GM23248 (cell line): ENCODE data around the gene BCO2. TPM values are rescaled to one million over a fixed set of nuclear protein-coding genes. Genes with fewer than 3 reads are reported as not detected.

Source experiments
- DNase-seq: peaks from one replicate; pipeline ENCODE4 v3.0.0-alpha.2; 2015
- H2AFZ ChIP-seq: fragments of 200-600 bp; sonication (generic); 2 replicates; pipeline ENCODE4 v1.6.1; 2016; ENCODE audit warnings: antibody characterized with exemption
- H3F3A ChIP-seq: fragments of 200-600 bp; sonication (generic); 2 replicates; pipeline ENCODE4 v1.6.1; 2016; ENCODE audit warnings: mild to moderate bottlenecking, antibody characterized with exemption, mixed run types; ENCODE audit not compliant: insufficient read depth
- H3K27ac ChIP-seq: fragments of 200-600 bp; sonication (generic); 2 replicates; pipeline ENCODE4 v1.5.1; 2016; ENCODE audit warnings: mild to moderate bottlenecking
- H3K27me3 ChIP-seq: fragments of 200-600 bp; sonication (generic); replicated peaks from 2 replicates; pipeline ENCODE4 v1.6.1; 2016; ENCODE audit warnings: mild to moderate bottlenecking; ENCODE audit not compliant: insufficient read depth
- H3K36me3 ChIP-seq: fragments of 200-600 bp; sonication (generic); 2 replicates; pipeline ENCODE4 v1.6.1; 2016; ENCODE audit warnings: low read depth, mild to moderate bottlenecking
- H3K4me1 ChIP-seq: fragments of 200-600 bp; sonication (generic); 2 replicates; pipeline ENCODE4 v1.6.1; 2016; ENCODE audit warnings: mild to moderate bottlenecking; ENCODE audit not compliant: insufficient read depth
- H3K4me2 ChIP-seq: fragments of 200-600 bp; sonication (generic); one replicate; pipeline ENCODE4 v1.6.1; 2016; ENCODE audit warnings: mild to moderate bottlenecking; ENCODE audit not compliant: unreplicated experiment
- H3K4me3 ChIP-seq: fragments of 200-600 bp; sonication (generic); 2 replicates; pipeline ENCODE4 v1.5.1; 2016; ENCODE audit warnings: mild to moderate bottlenecking
- H3K79me2 ChIP-seq: fragments of 200-600 bp; sonication (generic); 2 replicates; pipeline ENCODE4 v1.6.1; 2016; ENCODE audit warnings: mild to moderate bottlenecking; ENCODE audit not compliant: insufficient read depth
- H3K9ac ChIP-seq: fragments of 200-600 bp; sonication (generic); 2 replicates; pipeline ENCODE4 v1.6.1; 2016; ENCODE audit warnings: mild to moderate bottlenecking
- H3K9me2 ChIP-seq: fragments of 200-600 bp; sonication (generic); 2 replicates; pipeline ENCODE4 v1.6.1; 2016; ENCODE audit warnings: mixed run types, mild to moderate bottlenecking, moderate library complexity; ENCODE audit not compliant: insufficient read depth
- H3K9me3 ChIP-seq: fragments of 200-600 bp; sonication (generic); one replicate; pipeline ENCODE4 v1.6.1; 2017; ENCODE audit warnings: low read depth
- H4K20me1 ChIP-seq: fragments of 200-600 bp; sonication (generic); 2 replicates; pipeline ENCODE4 v1.6.0; 2016; ENCODE audit not compliant: insufficient read depth
- EZH2 ChIP-seq: fragments of 200-600 bp; sonication (generic); IDR thresholded peaks from 2 replicates; pipeline ENCODE4 v1.6.1; 2018; ENCODE audit warnings: antibody characterized with exemption, mild to moderate bottlenecking; ENCODE audit not compliant: insufficient read depth, poor library complexity, severe bottlenecking
- EZH2phosphoT487 ChIP-seq: fragments of 200-600 bp; sonication (generic); IDR thresholded peaks from 2 replicates; pipeline ENCODE4 v1.6.1; 2018; ENCODE audit warnings: antibody characterized with exemption, moderate library complexity, mild to moderate bottlenecking, low read depth; ENCODE audit not compliant: insufficient read depth
- WGBS, 2 experiments: methylation state at CpG; one replicate each; pipeline ENCODE4 v1.1.6; 2015 to 2017; ENCODE audit warnings: low lambda C conversion rate in 2 of 2, low coverage in 1 of 2; ENCODE audit errors: missing lambda C conversion rate in 2 of 2; 5-methylcytosine and 5-hydroxymethylcytosine counted together
- in situ Hi-C: fragments of 300-500 bp; cut with MboI; formaldehyde crosslinking; loops from 2 replicates; pipeline ENCODE4 v1.15.0; 2020
- polyA plus RNA-seq: library from polyadenylated mRNA; unstranded; fragments of >200 nt; fragmentation: Nextera tagmentation; extraction: Ambion mirVana; gene quantifications from 2 replicates; pipeline ENCODE4 v1.2.1, GENCODE V29; 2016
- total RNA-seq: library from RNA; depleted of rRNA; stranded (reverse); fragments of >200 nt; shearing (Covaris generic); gene quantifications from 2 replicates; pipeline ENCODE4 v1.2.3, GENCODE V29; 2014

The BCO2 gene
- total and polyA plus RNA-seq, 2 experiments from 2014 or later: 0.83 TPM; not detected in 1

DNA sequence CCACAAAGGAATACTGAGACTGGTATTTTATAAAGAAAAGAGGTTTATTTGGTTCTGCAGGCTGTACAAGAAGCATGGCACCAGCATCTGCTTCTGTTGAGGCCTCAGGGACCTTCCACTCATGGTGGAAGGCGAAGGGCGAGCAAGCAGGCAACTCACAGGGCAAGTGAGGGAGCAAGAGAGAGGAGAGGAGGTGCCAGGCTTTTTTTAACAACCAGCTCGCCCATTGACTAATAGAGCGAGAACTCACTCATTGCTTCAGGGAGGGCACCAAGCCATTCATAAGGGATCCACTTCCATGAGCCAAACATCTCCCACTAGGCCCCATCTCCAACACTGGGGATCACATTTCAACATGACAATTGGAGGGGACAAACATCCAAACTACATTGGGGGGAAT is 52.2 kb downstream of the BCO2 start:
- no peak overlapping the region; the same call in 1 of the 2 replicates for H2AFZ ChIP-seq
- H3K9me2 ChIP-seq: no peaks in the 10 kb centered on the region
- no peaks in the 10 kb centered on the region for H4K20me1 ChIP-seq
- H3F3A ChIP-seq: peaks cover 24% of the 10 kb centered on the region
- peaks cover 51% of the 10 kb centered on the region for H3K79me2 ChIP-seq
- WGBS, 2 experiments: 51% methylated on average over 4 of the region's 4 CpGs
- peak overlapping the region; percentile 93 for H3K9ac ChIP-seq
- DNase-seq: peak; percentile 48
- peak overlapping the region; percentile 83 for H3K4me3 ChIP-seq
- H3K36me3 ChIP-seq: peaks cover 10% of the 10 kb centered on the region; the same call in 1 of the 2 replicates
- peak overlapping the region; percentile 88 for H3K4me2 ChIP-seq
- in situ Hi-C loops: no loop called here
- no peaks in the 10 kb centered on the region for H3K27me3 ChIP-seq
- peaks cover 32% of the 10 kb centered on the region for H3K4me1 ChIP-seq
- no peak for TF ChIP-seq EZH2
- TF ChIP-seq EZH2phosphoT487: no peak
- H3K27ac ChIP-seq: peak overlapping the region; percentile 98
- H3K9me3 ChIP-seq: no peaks in the 10 kb centered on the region

DNA sequence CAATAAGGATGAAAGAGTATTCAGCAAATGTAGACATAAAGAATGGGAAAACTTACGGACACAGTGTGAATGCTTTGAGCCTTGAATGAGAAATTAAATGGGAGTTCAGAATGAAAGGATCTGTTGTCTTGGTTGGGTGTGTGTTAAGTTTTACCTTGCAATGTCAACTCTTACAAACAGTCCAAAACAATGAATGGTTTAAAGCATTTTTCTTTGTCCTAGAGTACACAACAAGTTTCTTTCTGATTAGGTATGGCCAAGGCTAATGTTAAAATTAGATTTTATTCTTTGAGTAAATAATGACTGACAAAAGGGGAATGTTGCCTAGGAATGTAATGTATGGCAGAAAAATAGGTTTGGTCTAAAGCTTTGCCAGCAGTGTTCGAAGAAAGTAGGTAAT is 53.4 kb downstream of the BCO2 start:
- no peaks in the 10 kb centered on the region for H3K9me2 ChIP-seq
- H3K4me2 ChIP-seq: no peak overlapping the region

DNA sequence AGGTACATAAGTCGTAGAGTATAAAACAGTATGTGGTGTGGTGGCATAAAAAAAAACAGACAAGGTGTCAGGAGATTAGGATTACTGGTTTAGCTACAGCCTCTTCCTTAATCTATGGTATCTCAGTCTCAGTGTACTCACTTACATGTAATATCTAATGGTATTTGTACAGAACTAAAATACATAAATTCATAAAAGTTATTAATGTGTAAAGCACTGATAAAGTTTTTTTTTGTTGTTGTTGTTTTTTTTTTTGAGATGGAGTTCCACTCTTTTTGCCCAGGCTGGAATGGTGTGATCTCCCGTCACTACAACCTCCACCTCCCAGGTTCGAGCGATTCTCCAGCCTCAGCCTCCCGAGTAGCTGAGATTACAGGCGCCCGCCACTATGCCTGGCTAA is 53.8 kb downstream of the BCO2 start:
- no peak overlapping the region for H2AFZ ChIP-seq
- peaks cover 63% of the 10 kb centered on the region for H3K79me2 ChIP-seq
- H3K27ac ChIP-seq: peak overlapping the region; percentile 62
- H3F3A ChIP-seq: peaks cover 24% of the 10 kb centered on the region
- no peaks in the 10 kb centered on the region for H4K20me1 ChIP-seq
- no peak overlapping the region for H3K4me3 ChIP-seq
- H3K9me2 ChIP-seq: no peaks in the 10 kb centered on the region
- no peak overlapping the region for H3K9ac ChIP-seq
- 99% methylated on average over 7 of the region's 7 CpGs for WGBS, 2 experiments
- in situ Hi-C loops: no loop called here
- H3K9me3 ChIP-seq: no peaks in the 10 kb centered on the region
- H3K27me3 ChIP-seq: no peaks in the 10 kb centered on the region
- H3K36me3 ChIP-seq: peaks cover 27% of the 10 kb centered on the region
- TF ChIP-seq EZH2: no peak
- no peak for TF ChIP-seq EZH2phosphoT487
- DNase-seq: no peak
- peak overlapping the region; percentile 47 for H3K4me2 ChIP-seq
- H3K4me1 ChIP-seq: peaks cover 32% of the 10 kb centered on the region

More for the DNA sequence above, 53.4 kb downstream of the BCO2 start:
- Histone ChIP-seq H2AFZ (no peak overlapping the region), H3K36me3 (peaks cover 23% of the 10 kb centered on the region), H3K79me2 (peaks cover 63% of the 10 kb centered on the region), H3K4me3 (no peak overlapping the region), H3K27me3 (no peaks in the 10 kb centered on the region), H4K20me1 (no peaks in the 10 kb centered on the region), H3K9me3 (no peaks in the 10 kb centered on the region), H3K27ac (peak overlapping the region; percentile 62; the same call in 1 of the 2 replicates), H3K9ac (no peak overlapping the region), H3K4me1 (peaks cover 32% of the 10 kb centered on the region), H3F3A (peaks cover 24% of the 10 kb centered on the region)
- WGBS, 2 experiments: 95 to 100% methylated on average over 2 of the region's 2 CpGs
- in situ Hi-C loops: no loop called here
- DNase-seq: no peak
- TF ChIP-seq EZH2 (no peak), EZH2phosphoT487 (no peak)

GRCh38 chr11:112229746-112230433 is 54.6 kb downstream of the BCO2 start:
- H3K4me2 ChIP-seq: peak overlapping the region; percentile 47
- in situ Hi-C loops: no loop called here
- no peaks in the 10 kb centered on the region for H3K9me2 ChIP-seq
- peak overlapping the region; percentile 21; the same call in 1 of the 2 replicates for H3K9ac ChIP-seq
- TF ChIP-seq EZH2 (no peak), EZH2phosphoT487 (0 out of 2 replicates have a peak, but pooled peaks have one; percentile 58)
- peaks cover 63% of the 10 kb centered on the region for H3K79me2 ChIP-seq
- 10 to 14% methylated on average over 3 of the region's 3 CpGs for WGBS, 2 experiments
- no peaks in the 10 kb centered on the region for H3K9me3 ChIP-seq
- DNase-seq: peak; percentile 88
- H3K4me3 ChIP-seq: no peak overlapping the region
- peaks cover 24% of the 10 kb centered on the region for H3F3A ChIP-seq
- H3K36me3 ChIP-seq: peaks cover 34% of the 10 kb centered on the region
- H2AFZ ChIP-seq: no peak overlapping the region
- no peaks in the 10 kb centered on the region for H3K27me3 ChIP-seq
- peak overlapping the region; percentile 62 for H3K27ac ChIP-seq
- peaks cover 32% of the 10 kb centered on the region for H3K4me1 ChIP-seq
- H4K20me1 ChIP-seq: no peaks in the 10 kb centered on the region
